Neuron (in vitro differentiated cells): Measurements from ENCODE around the gene ALK.

Source experiments
- H2AFZ ChIP-seq: one replicate; pipeline ENCODE4 v1.6.1; 2013; ENCODE audit warnings: low read depth, mild to moderate bottlenecking, inconsistent platforms, low read length, moderate library complexity
- H3K27me3 ChIP-seq: one replicate; pipeline ENCODE4 v1.6.1; 2013; ENCODE audit warnings: low read length; ENCODE audit not compliant: insufficient read depth
- H3K36me3 ChIP-seq: one replicate; pipeline ENCODE4 v1.6.1; 2013; ENCODE audit warnings: low read length; ENCODE audit not compliant: insufficient read depth
- H3K4me1 ChIP-seq: one replicate; pipeline ENCODE4 v1.6.1; 2013; ENCODE audit warnings: low read length; ENCODE audit not compliant: insufficient read depth
- H3K4me3 ChIP-seq: 2 replicates; pipeline ENCODE4 v1.5.1; 2013; ENCODE audit warnings: mild to moderate bottlenecking, low read length, moderate library complexity
- H3K9me3 ChIP-seq: one replicate; pipeline ENCODE4 v1.6.1; 2013; ENCODE audit warnings: low read length

Gene ALK

GRCh38 chr2:29657674-29658073, 263.7 kb downstream of the ALK start:
- no peaks in the 10 kb centered on the region for H3K9me3 ChIP-seq
- H3K36me3 ChIP-seq: no peaks in the 10 kb centered on the region
- H2AFZ ChIP-seq: no peak overlapping the region
- no peak overlapping the region for H3K4me3 ChIP-seq
- peaks cover under 1% of the 10 kb centered on the region for H3K4me1 ChIP-seq
- H3K27me3 ChIP-seq: no peaks in the 10 kb centered on the region

GRCh38 chr2:29655391-29656086, 265.8 kb downstream of the ALK start:
- Histone ChIP-seq H2AFZ (no peak overlapping the region), H3K4me1 (peaks cover 11% of the 10 kb centered on the region), H3K9me3 (no peaks in the 10 kb centered on the region), H3K36me3 (no peaks in the 10 kb centered on the region), H3K27me3 (no peaks in the 10 kb centered on the region), H3K4me3 (no peak overlapping the region)

GRCh38 chr2:29650631-29651097, 270.7 kb downstream of the ALK start:
- Histone ChIP-seq H3K4me3 (no peak overlapping the region), H3K9me3 (peaks cover 3% of the 10 kb centered on the region), H3K27me3 (no peaks in the 10 kb centered on the region), H2AFZ (no peak overlapping the region), H3K4me1 (peaks cover 11% of the 10 kb centered on the region), H3K36me3 (no peaks in the 10 kb centered on the region)

GRCh38 chr2:29644949-29645348, 276.4 kb downstream of the ALK start:
- no peaks in the 10 kb centered on the region for H3K27me3 ChIP-seq
- H3K4me1 ChIP-seq: peaks cover 5% of the 10 kb centered on the region
- H3K4me3 ChIP-seq: no peak overlapping the region
- no peaks in the 10 kb centered on the region for H3K36me3 ChIP-seq
- no peak overlapping the region for H2AFZ ChIP-seq
- H3K9me3 ChIP-seq: peaks cover 3% of the 10 kb centered on the region

GRCh38 chr2:29643196-29643595, 278.2 kb downstream of the ALK start:
- H3K4me1 ChIP-seq: peaks cover 5% of the 10 kb centered on the region
- H2AFZ ChIP-seq: no peak overlapping the region
- no peaks in the 10 kb centered on the region for H3K36me3 ChIP-seq
- H3K9me3 ChIP-seq: no peaks in the 10 kb centered on the region
- no peak overlapping the region for H3K4me3 ChIP-seq
- no peaks in the 10 kb centered on the region for H3K27me3 ChIP-seq

- no peaks in the 10 kb centered on the region for H3K36me3 ChIP-seq
- no peak overlapping the region for H3K4me3 ChIP-seq
- H2AFZ ChIP-seq: no peak overlapping the region
- no peaks in the 10 kb centered on the region for H3K27me3 ChIP-seq
- H3K4me1 ChIP-seq: peaks cover 5% of the 10 kb centered on the region
- no peaks in the 10 kb centered on the region for H3K9me3 ChIP-seq
Observed at GRCh38 chr2:29640360-29640759, 281.0 kb downstream of the ALK start.

GRCh38 chr2:29638641-29639040, 282.7 kb downstream of the ALK start:
- peaks cover 5% of the 10 kb centered on the region for H3K4me1 ChIP-seq
- no peaks in the 10 kb centered on the region for H3K36me3 ChIP-seq
- H3K9me3 ChIP-seq: no peaks in the 10 kb centered on the region
- H2AFZ ChIP-seq: no peak overlapping the region
- no peak overlapping the region for H3K4me3 ChIP-seq
- H3K27me3 ChIP-seq: no peaks in the 10 kb centered on the region

- H3K4me3 ChIP-seq: no peak overlapping the region
Observed at GRCh38 chr2:29634916-29635315, 286.5 kb downstream of the ALK start.

GRCh38 chr2:29632018-29632417, 289.4 kb downstream of the ALK start:
- H3K4me1 ChIP-seq: peaks cover 7% of the 10 kb centered on the region
- no peaks in the 10 kb centered on the region for H3K27me3 ChIP-seq

More at GRCh38 chr2:29634916-29635315, 286.5 kb downstream of the ALK start:
- Histone ChIP-seq H3K27me3 (no peaks in the 10 kb centered on the region), H3K36me3 (no peaks in the 10 kb centered on the region), H2AFZ (no peak overlapping the region), H3K9me3 (no peaks in the 10 kb centered on the region), H3K4me1 (no peaks in the 10 kb centered on the region)

GRCh38 chr2:29629495-29629894, 291.9 kb downstream of the ALK start:
- Histone ChIP-seq H2AFZ (no peak overlapping the region), H3K36me3 (no peaks in the 10 kb centered on the region), H3K27me3 (no peaks in the 10 kb centered on the region), H3K9me3 (no peaks in the 10 kb centered on the region), H3K4me3 (no peak overlapping the region), H3K4me1 (peaks cover 7% of the 10 kb centered on the region)

More at GRCh38 chr2:29632018-29632417, 289.4 kb downstream of the ALK start:
- no peak overlapping the region for H2AFZ ChIP-seq
- H3K36me3 ChIP-seq: no peaks in the 10 kb centered on the region
- no peaks in the 10 kb centered on the region for H3K9me3 ChIP-seq
- H3K4me3 ChIP-seq: no peak overlapping the region

- no peak overlapping the region for H3K4me3 ChIP-seq
- H3K27me3 ChIP-seq: no peaks in the 10 kb centered on the region
- peaks cover 7% of the 10 kb centered on the region for H3K4me1 ChIP-seq
- no peaks in the 10 kb centered on the region for H3K36me3 ChIP-seq
- no peak overlapping the region for H2AFZ ChIP-seq
- no peaks in the 10 kb centered on the region for H3K9me3 ChIP-seq
Observed at GRCh38 chr2:29628862-29629261, 292.5 kb downstream of the ALK start.

GRCh38 chr2:29628108-29628745, 293.2 kb downstream of the ALK start:
- H3K9me3 ChIP-seq: no peaks in the 10 kb centered on the region
- H2AFZ ChIP-seq: no peak overlapping the region
- peaks cover 7% of the 10 kb centered on the region for H3K4me1 ChIP-seq
- no peaks in the 10 kb centered on the region for H3K27me3 ChIP-seq
- no peaks in the 10 kb centered on the region for H3K36me3 ChIP-seq
- no peak overlapping the region for H3K4me3 ChIP-seq

GRCh38 chr2:29627279-29627711, 294.1 kb downstream of the ALK start:
- no peaks in the 10 kb centered on the region for H3K36me3 ChIP-seq
- no peaks in the 10 kb centered on the region for H3K27me3 ChIP-seq
- no peak overlapping the region for H2AFZ ChIP-seq
- no peaks in the 10 kb centered on the region for H3K9me3 ChIP-seq
- H3K4me3 ChIP-seq: no peak overlapping the region
- peaks cover 7% of the 10 kb centered on the region for H3K4me1 ChIP-seq
